Measurements from ENCODE around the gene UBE2J2.
A peak's percentile ranks its signal among the peaks of the same experiment; 100 is the strongest.

The UBE2J2 gene

DNA sequence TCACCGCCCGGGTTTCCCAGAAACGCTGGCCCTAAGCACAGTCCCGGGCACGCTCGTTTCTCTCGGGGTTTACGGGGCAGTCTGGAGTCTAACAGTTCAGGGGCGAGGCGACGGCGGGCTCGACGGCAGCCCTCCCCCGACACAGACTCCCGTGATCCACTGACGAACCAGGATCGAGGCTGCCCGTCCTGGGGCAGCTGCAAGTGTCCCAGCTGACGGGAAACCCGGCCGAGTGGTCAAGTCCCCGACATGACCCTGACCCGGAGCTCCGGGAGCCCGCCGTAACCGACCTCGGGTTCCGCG is 494 bp downstream of the UBE2J2 start:
- Histone ChIP-seq H2AFZ (ENCODE audit: low read length) (no peak overlapping the region), H3K36me3 (ENCODE audit: insufficient read depth, low read length) (peaks cover 23% of the 10 kb centered on the region), H3K79me2 (ENCODE audit: insufficient read depth, low read length) (peaks cover 38% of the 10 kb centered on the region), H4K20me1 (ENCODE audit: insufficient read depth, low read length) (no peaks in the 10 kb centered on the region), H3K27ac (ENCODE audit: low read depth, low read length, poor library complexity, severe bottlenecking) (no peak overlapping the region), H3K9me3 (ENCODE audit: low read length) (peaks cover 3% of the 10 kb centered on the region; the same call in 1 of the 2 replicates), H3K4me2 (ENCODE audit: low read length) (peak overlapping the region; percentile 99), H3K9me2 (ENCODE audit: low read depth, low read length) (no peaks in the 10 kb centered on the region), H3F3A (ENCODE audit: insufficient read depth, low read length) (no peaks in the 10 kb centered on the region), H3K4me1 (ENCODE audit: insufficient read depth, low read length, severe bottlenecking) (peaks cover 28% of the 10 kb centered on the region), H3K9ac (ENCODE audit: low read length) (peak overlapping the region; percentile 77), H3K4me3 (ENCODE audit: low read depth, low read length, poor library complexity, severe bottlenecking) (peak overlapping the region; percentile 81), H3K27me3 (ENCODE audit: insufficient read depth, low read length) (no peaks in the 10 kb centered on the region)
- no peak for TF ChIP-seq EZH2 (IDR thresholded peaks at IDR 0.05; ENCODE audit: borderline replicate concordance, low read length)
- no peak for TF ChIP-seq CTCF (IDR thresholded peaks at IDR 0.05; ENCODE audit: low read length)

DNA sequence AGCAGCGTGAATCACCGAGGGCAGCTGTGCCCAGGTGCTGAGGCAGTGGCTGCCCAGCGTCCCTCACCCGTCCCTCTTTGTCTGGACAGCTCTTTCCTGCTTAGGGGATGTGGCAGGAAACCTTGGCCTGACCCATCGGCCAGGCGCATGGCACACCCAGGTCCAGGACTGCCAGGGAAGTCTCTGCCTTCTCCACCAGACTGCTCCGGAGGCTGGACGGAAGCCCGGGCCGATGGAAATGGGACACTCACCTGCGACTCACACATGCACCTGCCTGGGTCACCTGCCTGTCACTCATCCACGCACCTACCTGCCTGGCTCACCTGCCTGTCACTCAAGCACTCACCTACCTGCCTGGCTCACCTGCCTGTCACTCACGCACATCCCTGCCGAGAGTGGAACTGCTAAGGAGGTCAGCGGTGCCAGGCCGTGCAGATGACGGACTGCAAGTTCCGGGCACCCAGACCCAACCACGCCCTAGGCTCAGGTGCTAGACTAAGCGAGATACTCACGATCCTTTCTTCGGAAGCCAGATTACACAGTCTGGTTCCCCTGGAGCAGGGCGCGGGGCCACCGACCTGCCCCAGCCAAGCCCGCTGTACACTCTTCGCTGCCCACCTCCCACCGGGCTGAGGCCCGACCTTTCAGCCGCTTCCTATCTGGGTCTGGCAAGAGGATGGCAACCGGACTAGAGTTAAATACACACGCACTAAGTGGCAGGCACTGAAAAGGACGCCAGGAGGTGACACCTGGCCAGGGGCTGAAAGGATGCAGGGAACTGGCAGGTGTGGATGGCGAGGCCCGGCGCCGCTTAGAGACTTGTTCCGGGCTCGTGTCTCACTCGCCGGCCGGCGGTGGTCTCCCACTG is 1.1 kb downstream of the UBE2J2 start:
- no peaks in the 10 kb centered on the region for H3K27me3 ChIP-seq (ENCODE audit: insufficient read depth, low read length)
- peaks cover 3% of the 10 kb centered on the region; the same call in 1 of the 2 replicates for H3K9me3 ChIP-seq (ENCODE audit: low read length)
- H3K4me1 ChIP-seq (ENCODE audit: insufficient read depth, low read length, severe bottlenecking) = peaks cover 28% of the 10 kb centered on the region
- peak overlapping the region; percentile 99 for H3K4me2 ChIP-seq (ENCODE audit: low read length)
- TF ChIP-seq EZH2 (IDR thresholded peaks at IDR 0.05; ENCODE audit: borderline replicate concordance, low read length) = no peak
- no peak for TF ChIP-seq CTCF (IDR thresholded peaks at IDR 0.05; ENCODE audit: low read length)
- peaks cover 28% of the 10 kb centered on the region for H3K36me3 ChIP-seq (ENCODE audit: insufficient read depth, low read length)
- no peaks in the 10 kb centered on the region for H3F3A ChIP-seq (ENCODE audit: insufficient read depth, low read length)
- H3K79me2 ChIP-seq (ENCODE audit: insufficient read depth, low read length) = peaks cover 38% of the 10 kb centered on the region
- peak overlapping the region; percentile 81 for H3K4me3 ChIP-seq (ENCODE audit: low read depth, low read length, poor library complexity, severe bottlenecking)
- peak overlapping the region; percentile 77 for H3K9ac ChIP-seq (ENCODE audit: low read length)
- no peaks in the 10 kb centered on the region for H3K9me2 ChIP-seq (ENCODE audit: low read depth, low read length)
- H2AFZ ChIP-seq (ENCODE audit: low read length) = no peak overlapping the region
- H4K20me1 ChIP-seq (ENCODE audit: insufficient read depth, low read length) = no peaks in the 10 kb centered on the region
- no peak overlapping the region for H3K27ac ChIP-seq (ENCODE audit: low read depth, low read length, poor library complexity, severe bottlenecking)

GRCh38 chr1:1270813-1271212 is 2.8 kb downstream of the UBE2J2 start:
- TF ChIP-seq EZH2 (IDR thresholded peaks at IDR 0.05; ENCODE audit: borderline replicate concordance, low read length) = no peak
- H3K79me2 ChIP-seq (ENCODE audit: insufficient read depth, low read length) = peaks cover 38% of the 10 kb centered on the region
- H3K4me1 ChIP-seq (ENCODE audit: insufficient read depth, low read length, severe bottlenecking) = peaks cover 28% of the 10 kb centered on the region
- peaks cover 38% of the 10 kb centered on the region for H3K36me3 ChIP-seq (ENCODE audit: insufficient read depth, low read length)
- H3K9me2 ChIP-seq (ENCODE audit: low read depth, low read length) = no peaks in the 10 kb centered on the region
- H4K20me1 ChIP-seq (ENCODE audit: insufficient read depth, low read length) = no peaks in the 10 kb centered on the region
- H3K4me2 ChIP-seq (ENCODE audit: low read length) = peak overlapping the region; percentile 27; the same call in 1 of the 2 replicates
- H3F3A ChIP-seq (ENCODE audit: insufficient read depth, low read length) = no peaks in the 10 kb centered on the region
- H3K4me3 ChIP-seq (ENCODE audit: low read depth, low read length, poor library complexity, severe bottlenecking) = no peak overlapping the region
- H3K27me3 ChIP-seq (ENCODE audit: insufficient read depth, low read length) = no peaks in the 10 kb centered on the region
- H3K9ac ChIP-seq (ENCODE audit: low read length) = no peak overlapping the region
- H3K9me3 ChIP-seq (ENCODE audit: low read length) = no peaks in the 10 kb centered on the region
- no peak overlapping the region for H2AFZ ChIP-seq (ENCODE audit: low read length)
- no peak overlapping the region for H3K27ac ChIP-seq (ENCODE audit: low read depth, low read length, poor library complexity, severe bottlenecking)
